Endometrium (tissue), 2 donors: Measurements from ENCODE around the gene KHK.
"Not testable (repeated sequence)": the region's sequence is repeated elsewhere in the genome, so short reads cannot be mapped to it uniquely, and the experiment has no call there.

Experiments used
- FAIRE-seq: peaks from 2 replicates; lab custom pipeline; 2012; peaks lifted over from hg19 to GRCh38; lab: Jason Lieb, UNC
- donor health status: control.
- donor health status: control.

Gene KHK

GRCh38 chr2:27097341-27097740 is 10.8 kb downstream of the KHK start:
- no peak for FAIRE-seq

GRCh38 chr2:27099334-27099955 is 12.9 kb downstream of the KHK start:
- no peak for FAIRE-seq

- FAIRE-seq, result no peak
These were observed 13.5 kb downstream of the KHK start for GRCh38 chr2:27100036-27100435.

- no peak for FAIRE-seq
These were observed 15.8 kb downstream of the KHK start for GRCh38 chr2:27102329-27102728.

- FAIRE-seq, result no peak
These were observed 19.4 kb downstream of the KHK start for GRCh38 chr2:27105981-27106380.

- no peak for FAIRE-seq
These were observed 21.6 kb downstream of the KHK start for GRCh38 chr2:27108221-27108620.

- FAIRE-seq, result no peak
These were observed 22.5 kb downstream of the KHK start for GRCh38 chr2:27109083-27109482.

GRCh38 chr2:27110603-27111352 is 24.2 kb downstream of the KHK start:
- not testable (repeated sequence) for FAIRE-seq

GRCh38 chr2:27111392-27112078 is 25.0 kb downstream of the KHK start:
- FAIRE-seq, result not testable (repeated sequence)

GRCh38 chr2:27115519-27115918 is 28.9 kb downstream of the KHK start:
- FAIRE-seq, result no peak

- no peak for FAIRE-seq
These were observed 31.5 kb downstream of the KHK start for GRCh38 chr2:27117995-27118524.

GRCh38 chr2:27118525-27119329 is 32.2 kb downstream of the KHK start, which contains the start of gene CGREF1:
Gene CGREF1, minus strand, starts transcription at chr2:27119128. Its CDS starts 14,762 bp downstream, at chr2:27104366.
- no peak for FAIRE-seq

- not testable (repeated sequence) for FAIRE-seq
These were observed 32.7 kb downstream of the KHK start for GRCh38 chr2:27119330-27119670.

GRCh38 chr2:27121906-27122305 is 35.3 kb downstream of the KHK start:
- FAIRE-seq, result no peak

- FAIRE-seq, result no peak
These were observed 36.2 kb downstream of the KHK start for GRCh38 chr2:27122791-27123190.

- FAIRE-seq, result no peak
These were observed 37.0 kb downstream of the KHK start, which contains the start of gene ABHD1 for GRCh38 chr2:27123302-27124150. Gene ABHD1, plus strand, starts transcription at chr2:27123815. Its CDS starts 134 bp downstream, at chr2:27123949.

GRCh38 chr2:27125104-27125503 is 38.5 kb downstream of the KHK start:
- no peak for FAIRE-seq

GRCh38 chr2:27126252-27126710 is 39.7 kb downstream of the KHK start:
- no peak for FAIRE-seq

- FAIRE-seq, result no peak
These were observed 41.5 kb downstream of the KHK start for GRCh38 chr2:27127883-27128667.
